HG02642 (cell line): Measurements from ENCODE around the gene TXNRD1.
"Not testable (repeated sequence)": the region's sequence is repeated elsewhere in the genome, so short reads cannot be mapped to it uniquely, and the experiment has no call there.

ENCODE experiments used
- ATAC-seq: cut with Tn5 transposase; IDR thresholded peaks from one replicate; pipeline ENCODE4 v1.9.1; 2021; ENCODE audit warnings: mild to moderate bottlenecking; ENCODE audit not compliant: unreplicated experiment, poor library complexity

TXNRD1 gene

DNA sequence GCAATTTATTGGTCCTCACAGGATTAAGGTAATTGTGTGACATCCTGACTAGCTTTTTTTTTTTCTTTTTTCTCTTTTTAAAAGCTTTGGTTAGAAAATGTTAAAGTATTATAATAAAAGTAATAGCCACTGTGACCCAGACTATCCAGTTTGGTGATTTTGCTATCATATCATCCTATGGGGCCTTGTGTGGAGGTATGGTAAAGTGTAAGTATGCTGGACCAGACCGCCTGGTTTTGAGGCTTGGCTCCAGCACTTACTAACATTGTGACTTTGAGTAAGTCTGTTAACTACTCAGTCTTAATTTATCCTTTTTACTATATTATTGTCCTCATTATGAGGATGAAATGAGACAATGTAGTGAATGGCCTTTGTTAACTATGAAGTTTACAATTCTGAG, 103.4 kb downstream of the TXNRD1 start:
- ATAC-seq: no peak

DNA sequence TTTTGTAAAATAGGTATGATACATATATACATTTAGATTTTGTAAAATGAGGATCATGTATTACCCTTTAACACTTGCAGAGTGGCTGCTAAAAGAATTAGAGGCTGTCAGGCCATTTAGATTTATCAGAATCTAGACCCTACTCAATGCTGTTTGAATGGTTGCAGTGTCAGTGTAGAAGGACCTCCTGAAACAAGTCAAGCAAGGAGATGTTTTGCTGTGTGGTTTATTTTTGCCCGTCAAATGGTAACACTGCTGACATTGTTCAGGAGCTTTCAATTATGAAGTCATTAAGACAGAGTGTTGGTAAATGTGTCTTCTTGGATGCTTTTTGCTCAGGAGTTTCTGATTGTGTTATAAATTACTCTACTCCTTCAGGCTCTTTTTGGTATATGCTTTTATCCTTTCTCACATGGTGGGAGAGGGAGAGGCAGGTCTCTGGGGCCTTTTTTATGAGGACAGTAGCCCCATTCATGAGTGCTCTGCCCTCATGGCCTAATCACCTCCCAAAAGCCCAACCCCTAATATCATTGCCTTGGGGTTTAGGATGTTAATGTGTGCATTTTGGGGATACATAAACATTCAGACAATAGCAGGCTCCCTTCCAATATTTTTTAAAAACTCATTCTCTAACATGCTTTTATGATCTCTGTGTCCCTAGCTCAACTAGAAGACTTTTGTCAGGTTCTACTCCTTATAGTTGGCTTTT, 104.5 kb downstream of the TXNRD1 start:
- no peak for ATAC-seq

DNA sequence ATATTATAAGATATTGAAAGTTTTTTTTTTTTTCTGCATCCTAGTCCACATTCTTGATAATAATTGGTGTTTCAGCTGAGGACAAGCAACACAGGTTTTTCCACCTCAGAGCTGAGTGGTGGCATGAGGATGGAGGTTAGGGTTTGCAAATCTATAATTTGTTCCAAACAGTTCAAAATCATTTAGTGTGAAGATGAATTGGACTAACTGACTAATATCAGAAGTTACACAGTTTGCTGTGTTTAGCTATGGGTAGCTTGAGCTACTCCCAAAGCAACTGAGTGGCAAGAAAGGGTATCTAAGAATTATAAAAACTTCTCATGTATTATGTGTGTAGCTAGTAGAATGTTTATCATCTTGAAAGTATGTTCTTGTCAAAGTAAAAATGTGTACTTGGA, 105.0 kb downstream of the TXNRD1 start:
- ATAC-seq: no peak

DNA sequence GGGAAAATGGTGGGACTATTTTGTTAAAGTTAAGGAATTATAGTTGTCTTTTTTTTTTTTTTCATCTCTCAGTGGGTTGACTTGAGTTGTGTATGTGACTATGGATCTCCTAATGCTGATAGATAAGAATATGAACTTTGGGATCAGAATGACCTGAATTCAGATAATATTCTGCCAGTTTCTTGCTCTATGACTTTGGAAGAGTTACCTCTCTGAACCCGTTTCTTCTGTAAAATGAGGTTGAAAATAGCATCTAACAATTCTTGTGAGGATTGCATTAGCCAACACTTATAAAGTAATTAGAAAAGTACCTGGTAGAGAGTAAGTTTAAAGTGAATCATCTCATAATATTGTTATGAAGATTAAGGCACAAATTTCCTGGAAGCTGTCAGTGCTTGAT, 106.4 kb downstream of the TXNRD1 start:
- ATAC-seq: no peak

DNA sequence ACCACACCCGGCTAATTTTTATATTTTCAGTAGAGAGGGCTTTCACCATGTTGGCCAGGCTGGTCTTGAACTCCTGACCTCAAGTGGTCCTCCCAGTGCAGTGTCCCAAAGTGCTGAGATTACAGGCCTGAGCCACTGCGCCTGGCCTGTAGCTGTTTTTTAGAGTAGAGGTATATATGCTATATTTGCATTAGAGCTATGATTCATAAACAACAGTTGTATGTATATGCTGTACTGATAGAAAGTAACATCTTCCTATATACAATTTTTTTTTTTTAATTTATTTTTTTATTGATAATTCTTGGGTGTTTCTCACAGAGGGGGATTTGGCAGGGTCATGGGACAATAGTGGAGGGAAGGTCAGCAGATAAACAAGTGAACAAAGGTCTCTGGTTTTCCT, 107.0 kb downstream of the TXNRD1 start:
- ATAC-seq: not testable (repeated sequence)

DNA sequence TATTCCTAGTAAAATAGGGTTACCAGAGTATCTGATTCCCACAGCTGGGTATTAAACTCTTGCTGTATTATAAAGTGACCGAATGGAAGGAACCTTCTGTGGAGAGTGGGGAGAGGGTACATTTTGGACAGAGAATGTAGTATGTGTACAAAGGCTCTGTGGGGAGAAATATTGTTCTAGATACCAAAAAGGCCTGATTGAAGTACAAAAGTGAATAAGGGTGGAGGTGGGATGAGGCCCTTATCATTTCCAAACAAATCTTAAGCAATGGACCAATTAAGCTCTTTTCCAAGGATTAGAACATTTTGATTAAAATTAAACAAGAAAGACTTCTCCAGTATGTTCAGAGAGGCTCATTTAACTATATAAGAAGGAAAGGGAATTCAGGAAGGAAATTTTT, 108.3 kb downstream of the TXNRD1 start:
- no peak for ATAC-seq

DNA sequence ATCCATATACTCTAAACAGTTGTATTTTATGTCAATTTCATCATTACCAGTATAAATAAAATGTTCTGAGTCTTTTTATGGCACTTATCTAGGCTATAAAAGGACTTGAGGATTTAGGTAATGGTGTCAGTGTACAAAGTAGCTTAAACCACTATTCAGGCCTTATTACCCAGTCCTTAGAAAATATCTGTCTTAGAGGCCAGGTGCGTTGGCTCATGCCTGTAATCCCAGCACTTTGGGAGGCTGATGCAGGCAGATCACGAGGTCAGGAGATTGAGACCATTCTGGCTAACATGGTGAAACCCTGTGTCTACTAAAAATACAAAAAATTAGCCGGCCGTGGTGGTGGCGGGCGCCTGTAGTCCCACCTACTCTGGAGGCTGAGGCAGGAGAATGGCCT, 112.7 kb downstream of the TXNRD1 start:
- ATAC-seq: not testable (repeated sequence)

DNA sequence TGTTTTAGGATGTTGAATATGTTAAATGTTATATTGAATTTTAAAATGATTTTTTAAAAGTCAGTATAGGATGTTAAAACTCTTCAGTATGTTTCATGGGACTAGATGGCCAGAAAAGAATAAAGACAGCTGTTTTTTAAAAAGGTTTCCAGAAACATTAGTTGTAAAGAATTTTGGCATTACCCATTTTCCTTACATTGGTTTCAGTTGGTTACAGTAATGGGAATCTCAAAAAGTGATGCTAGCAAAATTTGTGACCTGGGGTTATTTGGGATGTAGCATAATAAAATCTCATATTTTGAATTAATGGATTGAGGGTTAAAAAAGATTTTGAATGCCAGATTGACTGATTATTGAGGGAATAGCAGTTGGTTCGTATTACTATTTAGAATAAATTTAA, 113.2 kb downstream of the TXNRD1 start:
- no peak for ATAC-seq

DNA sequence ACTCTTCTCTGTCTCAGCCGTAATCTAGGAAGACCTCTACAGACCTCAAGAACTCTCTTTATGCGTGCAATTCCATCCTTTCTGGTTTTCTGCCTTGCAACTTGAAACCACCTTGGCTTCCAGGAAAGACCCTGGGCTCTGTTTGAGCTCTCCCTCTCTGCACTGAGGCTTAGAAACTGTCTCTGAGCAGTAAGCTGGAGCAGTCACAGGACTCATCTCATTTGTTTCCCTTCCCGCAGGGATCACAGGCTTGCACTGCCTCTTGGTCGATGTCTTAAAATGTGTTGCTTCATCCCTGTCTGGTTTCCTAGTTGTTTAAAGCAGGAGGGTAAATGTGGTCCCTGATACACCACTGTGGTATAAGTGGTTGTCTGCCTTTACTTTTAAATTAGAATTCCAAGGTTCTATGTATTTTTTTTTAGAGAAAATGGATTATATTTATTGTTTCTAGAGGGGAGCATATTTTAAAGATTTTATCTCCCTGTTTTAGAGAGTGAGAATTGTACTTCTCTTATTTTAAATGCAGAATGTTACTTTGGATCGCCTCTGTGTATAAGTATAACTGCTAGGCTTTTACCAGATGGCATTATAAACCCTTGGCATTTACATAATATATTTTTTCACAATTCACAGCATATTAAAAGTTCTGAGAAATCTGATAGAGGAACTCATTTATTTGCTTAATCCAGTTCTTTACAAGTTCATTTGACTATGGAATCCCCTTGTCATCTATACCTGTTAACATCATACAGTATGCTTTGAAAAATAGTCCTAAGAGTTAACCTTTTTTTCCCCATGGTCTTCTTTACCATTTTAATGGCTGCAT, 114.3 kb downstream of the TXNRD1 start:
- no peak for ATAC-seq

DNA sequence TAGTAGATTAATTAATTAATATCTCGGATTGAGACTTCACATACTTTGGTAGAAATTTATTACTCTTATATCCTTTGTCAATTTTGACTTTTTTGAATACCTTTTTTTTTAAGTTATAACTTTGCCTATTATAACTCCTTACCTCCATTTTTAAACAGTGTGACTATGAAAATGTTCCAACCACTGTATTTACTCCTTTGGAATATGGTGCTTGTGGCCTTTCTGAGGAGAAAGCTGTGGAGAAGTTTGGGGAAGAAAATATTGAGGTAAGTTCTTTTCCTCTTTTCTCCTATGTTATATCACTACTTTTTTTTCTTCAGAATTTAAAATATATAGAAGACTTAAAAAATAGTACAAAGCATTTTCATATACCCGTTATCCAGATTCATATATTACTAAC, 115.8 kb downstream of the TXNRD1 start:
- ATAC-seq: no peak

DNA sequence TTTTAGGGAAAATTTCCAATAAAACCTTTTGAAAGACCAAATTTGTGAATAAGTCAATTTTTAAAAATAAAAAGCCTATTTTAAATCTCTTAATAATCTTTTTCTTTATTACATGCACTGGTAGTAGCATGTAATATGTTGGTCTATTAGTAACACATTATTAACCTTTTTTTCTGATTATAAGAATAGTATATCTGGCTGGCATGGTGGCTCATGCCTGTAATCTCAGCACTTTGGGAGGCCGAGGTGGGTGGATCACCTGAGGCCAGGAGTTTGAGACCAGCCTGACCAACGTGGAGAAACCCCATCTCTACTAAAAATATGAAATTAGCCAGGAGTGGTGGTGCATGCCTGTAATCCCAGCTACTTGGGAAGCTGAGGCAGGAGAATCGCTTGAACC, 116.7 kb downstream of the TXNRD1 start:
- ATAC-seq: not testable (repeated sequence)

DNA sequence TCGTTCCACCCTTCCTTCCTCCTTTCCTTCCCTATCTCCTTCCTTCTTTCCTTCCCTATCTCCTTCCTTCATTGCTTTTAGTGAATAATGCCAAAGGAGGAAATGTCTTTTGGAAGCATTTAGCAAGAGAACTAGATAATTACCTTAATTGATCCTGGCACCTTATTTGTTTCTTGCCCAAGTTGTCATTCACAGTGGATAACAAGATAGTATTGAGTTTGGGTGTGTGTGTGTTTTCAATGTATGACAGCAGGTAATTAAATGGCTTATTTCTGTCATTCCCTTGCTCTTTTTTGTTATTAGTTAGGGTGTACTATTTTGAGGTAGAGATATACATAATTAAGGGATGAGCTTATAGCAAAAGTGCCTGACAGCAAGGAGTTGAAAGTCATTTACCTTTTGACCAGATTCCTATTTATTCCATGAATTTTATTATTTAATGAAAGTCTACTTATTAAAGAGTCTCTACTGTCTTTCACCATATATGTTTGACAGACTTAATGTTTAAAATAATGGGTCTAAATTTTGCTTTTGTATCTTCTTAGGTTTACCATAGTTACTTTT, 118.2 kb downstream of the TXNRD1 start:
- ATAC-seq: no peak

DNA sequence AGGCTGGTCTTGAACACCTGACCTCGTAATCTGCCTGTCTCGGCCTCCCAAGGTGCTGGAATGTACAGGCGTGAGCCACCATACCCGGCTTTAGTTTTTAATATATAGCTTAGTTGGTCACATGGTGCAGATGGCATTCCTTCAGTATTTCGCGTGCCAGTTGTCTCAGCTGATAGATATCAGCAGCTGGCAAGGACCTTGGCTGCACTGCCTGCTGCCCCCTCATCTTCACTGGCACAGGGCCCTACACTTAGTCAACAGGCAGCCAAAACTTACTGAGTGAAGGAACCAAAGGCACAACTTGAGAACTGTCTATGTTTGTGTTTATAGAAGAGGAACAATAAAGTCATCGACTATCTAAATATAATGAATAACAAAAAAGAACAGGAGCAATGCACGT, 119.0 kb downstream of the TXNRD1 start:
- no peak for ATAC-seq

DNA sequence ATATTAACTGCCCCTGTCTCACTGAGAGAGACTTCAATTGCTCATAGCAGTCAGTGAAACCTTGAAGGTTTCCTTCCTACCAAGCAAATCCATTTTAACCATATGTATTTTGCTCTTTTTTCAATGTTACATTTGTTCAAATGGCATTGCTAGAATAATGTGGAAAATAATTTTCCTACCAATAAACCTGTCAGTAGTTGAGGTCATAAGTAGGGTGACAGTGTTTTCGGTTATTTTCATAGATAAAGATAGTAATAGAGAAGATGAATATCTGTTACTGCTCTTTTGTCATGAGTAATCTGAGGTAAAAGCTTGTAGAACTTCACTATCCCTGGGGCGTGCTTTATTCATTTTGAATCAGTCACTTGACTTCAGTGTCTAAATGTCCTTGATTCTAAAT, 120.5 kb downstream of the TXNRD1 start:
- no peak for ATAC-seq

DNA sequence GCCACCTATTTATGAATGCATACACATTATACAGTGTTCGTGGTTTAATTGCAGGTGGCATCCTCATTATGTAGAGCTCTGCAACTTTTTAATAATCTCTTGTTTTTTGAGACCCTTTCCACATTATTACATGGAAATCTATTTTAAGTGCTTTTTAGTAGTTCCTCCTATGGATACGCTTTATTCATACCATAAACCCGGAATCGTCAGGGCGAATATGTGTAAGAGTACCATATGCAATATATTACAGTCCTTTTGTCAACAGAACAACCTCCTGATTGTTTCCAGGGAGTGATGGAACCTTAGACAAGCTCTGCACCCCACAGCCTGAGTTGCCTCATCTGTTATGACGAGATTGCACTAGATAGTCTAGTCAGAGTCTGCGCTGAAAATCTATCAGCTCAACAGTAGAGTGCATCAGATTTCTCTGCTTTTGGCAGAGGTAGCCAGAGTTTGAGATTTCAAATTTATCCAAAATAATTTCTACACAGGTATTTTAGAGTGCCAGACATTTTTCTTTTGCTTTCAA, 121.5 kb downstream of the TXNRD1 start:
- no peak for ATAC-seq

DNA sequence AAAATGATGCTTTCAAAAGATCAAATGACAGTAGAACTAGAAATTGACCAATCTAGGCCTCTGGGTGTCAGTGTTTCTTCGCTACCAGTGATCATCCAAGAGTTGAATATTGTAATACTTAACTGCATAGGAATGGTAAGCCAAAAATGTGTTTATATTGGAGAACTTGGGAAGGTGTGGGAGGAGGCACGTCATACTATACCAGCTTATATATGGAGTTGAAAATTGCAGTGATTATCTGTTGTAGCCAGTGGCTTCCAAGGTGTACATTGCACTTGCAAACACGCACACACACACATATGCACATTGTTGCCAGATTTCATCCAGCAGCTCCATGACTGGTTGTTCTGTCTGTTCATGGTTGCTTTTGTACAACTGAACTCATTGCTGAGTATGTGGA, 124.1 kb downstream of the TXNRD1 start:
- ATAC-seq: no peak

DNA sequence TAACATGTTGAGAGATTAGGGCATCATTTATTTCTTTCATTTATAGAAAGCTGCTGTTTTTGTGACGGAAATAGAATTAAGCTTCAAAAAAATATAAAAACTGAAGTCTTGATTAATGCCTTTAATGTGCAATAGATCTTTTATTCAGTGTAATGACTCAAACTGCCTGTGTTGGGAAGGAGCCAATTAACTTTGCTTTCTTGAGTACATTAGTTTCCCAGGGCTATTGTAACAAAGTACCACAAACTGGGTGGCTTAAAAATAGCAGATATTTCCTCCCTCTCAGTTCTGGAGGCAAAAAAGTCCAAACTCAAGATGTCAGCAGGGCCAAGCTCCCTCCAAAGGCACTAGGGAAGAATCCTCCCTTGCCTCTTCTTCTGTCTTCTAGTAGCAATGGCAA, 124.6 kb downstream of the TXNRD1 start:
- ATAC-seq: no peak

DNA sequence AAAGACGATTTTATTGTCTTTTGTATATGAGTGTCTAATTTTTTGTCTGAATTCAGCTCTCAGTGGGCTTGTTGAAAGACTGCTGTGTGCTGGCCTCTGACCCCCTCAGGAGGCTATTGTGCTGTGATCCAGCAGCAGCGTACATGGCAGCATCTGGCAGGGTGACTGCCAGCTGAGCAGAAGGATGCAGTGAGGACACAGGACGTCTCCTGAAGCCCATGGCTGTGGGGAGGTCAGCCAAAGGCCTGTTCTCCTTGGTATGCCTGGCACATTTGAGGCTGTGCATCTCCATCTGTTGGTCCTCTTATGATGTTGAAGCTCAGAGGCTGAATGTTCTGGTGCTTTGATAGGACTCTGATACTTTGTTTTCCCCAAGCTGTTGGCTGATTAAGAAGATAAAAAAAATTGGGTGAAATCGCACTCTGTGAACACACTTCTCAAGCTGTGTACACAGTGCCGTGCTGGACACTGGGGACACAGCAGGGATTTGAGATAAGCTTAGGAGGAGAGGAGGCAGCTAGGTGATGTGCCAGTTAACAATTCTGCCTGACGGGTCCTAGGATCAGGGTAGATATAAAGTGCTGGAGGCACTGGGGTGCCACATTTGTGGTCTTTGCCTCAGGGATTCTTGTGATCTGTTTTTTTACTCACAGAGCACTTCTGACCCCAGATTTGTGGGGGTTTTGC, 125.5 kb downstream of the TXNRD1 start:
- no peak for ATAC-seq

DNA sequence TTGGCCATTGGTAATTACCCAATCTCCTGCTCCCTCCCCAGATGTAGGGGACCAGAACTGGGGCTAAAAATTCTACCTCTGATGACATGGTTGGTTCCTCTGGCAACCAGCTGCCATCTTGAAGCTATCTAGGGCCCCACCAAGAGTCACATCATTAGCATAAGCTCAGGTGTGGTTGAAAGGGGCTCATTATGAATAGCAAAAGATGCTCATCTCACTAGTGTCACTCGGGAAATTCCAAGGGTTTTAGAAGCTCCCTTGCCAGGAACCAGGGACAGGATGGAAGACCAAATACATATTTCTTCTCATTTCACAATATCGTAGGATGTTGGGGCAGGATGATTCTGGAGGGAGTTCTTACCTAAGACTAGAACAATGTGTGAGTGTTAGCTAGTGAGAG, 126.6 kb downstream of the TXNRD1 start:
- no peak for ATAC-seq

DNA sequence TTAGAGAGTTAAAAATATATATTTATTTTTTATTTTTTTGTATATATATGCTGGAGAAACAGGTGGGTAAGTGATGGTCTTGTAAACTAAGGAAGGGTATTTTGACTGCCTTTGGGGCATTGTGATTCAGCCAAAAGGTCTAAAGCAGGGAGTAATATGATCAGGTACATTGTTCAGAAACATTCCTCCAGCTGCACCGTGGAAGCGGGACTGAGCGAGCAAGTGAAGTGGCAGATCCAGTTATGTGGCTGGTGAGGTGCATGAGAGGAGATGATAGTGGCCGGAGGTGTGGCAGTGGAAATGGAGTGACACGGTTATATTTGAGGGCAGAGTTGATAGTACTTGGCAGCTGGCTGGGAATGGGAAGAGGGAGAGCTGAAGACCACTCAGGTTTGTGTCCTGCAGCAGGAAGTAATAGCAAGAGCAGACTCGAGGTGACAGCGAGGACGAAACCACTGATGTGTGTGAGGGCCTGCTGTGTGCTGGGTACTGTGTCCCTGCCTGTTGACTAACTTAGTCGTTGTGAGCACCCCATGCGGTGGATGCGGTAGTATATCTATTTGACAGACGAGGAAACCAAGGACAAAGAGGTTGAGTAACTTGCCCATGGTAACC, 127.2 kb downstream of the TXNRD1 start:
- ATAC-seq: no peak
